WTC11 (cell line): ENCODE measurements around the gene NEIL3. TPM values are rescaled to one million over a fixed set of nuclear protein-coding genes. Genes with fewer than 3 reads are reported as not detected.

Source experiments
- ATAC-seq: fragments of 200-7000 bp; cut with Tn5 transposase; 2 replicates; pipeline ENCODE4 v1.10.0; 2021; ENCODE audit warnings: mild to moderate bottlenecking, moderate library complexity
- CTCF ChIA-PET: fragments of 300-600 bp; sonication (Branson Sonifier 250); formaldehyde crosslinking; loops from one replicate; lab custom pipeline; 2021; ENCODE audit warnings: antibody characterized with exemption; lab: Charles Lee
- POLR2A ChIA-PET: fragments of 350-600 bp; sonication (Branson Sonifier 250); formaldehyde crosslinking; loops from one replicate; lab custom pipeline; 2021; ENCODE audit warnings: antibody characterized with exemption; lab: Charles Lee
- DNase-seq: peaks from one replicate; pipeline ENCODE4 v3.0.0; 2021; ENCODE audit warnings: low spot score
- H3K27ac Mint-ChIP-seq: 2 replicates; pipeline ENCODE4 v1.8.0; 2021; ENCODE audit warnings: mixed read lengths
- H3K27me3 Mint-ChIP-seq: 2 replicates; pipeline ENCODE4 v1.8.0; 2021; ENCODE audit warnings: low read depth, mild to moderate bottlenecking, moderate library complexity, mixed read lengths
- H3K36me3 Mint-ChIP-seq: 2 replicates; pipeline ENCODE4 v1.8.0; 2021; ENCODE audit warnings: mixed read lengths
- H3K4me1 Mint-ChIP-seq: 2 replicates; pipeline ENCODE4 v1.8.0; 2022; ENCODE audit warnings: mixed read lengths
- H3K4me3 Mint-ChIP-seq: 2 replicates; pipeline ENCODE4 v1.8.0; 2021; ENCODE audit warnings: mild to moderate bottlenecking, moderate library complexity, mixed read lengths
- H3K9me3 Mint-ChIP-seq: 2 replicates; pipeline ENCODE4 v1.8.0; 2021; ENCODE audit warnings: mixed read lengths
- CBFB ChIP-seq: sonication (generic); formaldehyde crosslinking; IDR thresholded peaks from 2 replicates; pipeline ENCODE4 v1.8.1; 2022; ENCODE audit warnings: mild to moderate bottlenecking, low read depth, missing genetic modification reagents
- ESRRA ChIP-seq: sonication (generic); formaldehyde crosslinking; IDR thresholded peaks from 2 replicates; pipeline ENCODE4 v1.8.1; 2022; ENCODE audit warnings: mild to moderate bottlenecking, missing genetic modification reagents, borderline replicate concordance
- total RNA-seq: library from RNA; stranded (reverse); gene quantifications from 3 replicates; pipeline ENCODE4 v1.2.3, GENCODE V29; 2021
- TF ChIP-seq, protein P1 (sequence below): fragments of 250-450 bp; sonication (Bioruptor Pico); IDR thresholded peaks from 2 replicates; pipeline ENCODE4 v1.9.0; 2021; ENCODE audit warnings: mild to moderate bottlenecking, borderline replicate concordance

NEIL3 gene
- total RNA-seq, 1 experiment from 2014 or later = 9.9 TPM

DNA sequence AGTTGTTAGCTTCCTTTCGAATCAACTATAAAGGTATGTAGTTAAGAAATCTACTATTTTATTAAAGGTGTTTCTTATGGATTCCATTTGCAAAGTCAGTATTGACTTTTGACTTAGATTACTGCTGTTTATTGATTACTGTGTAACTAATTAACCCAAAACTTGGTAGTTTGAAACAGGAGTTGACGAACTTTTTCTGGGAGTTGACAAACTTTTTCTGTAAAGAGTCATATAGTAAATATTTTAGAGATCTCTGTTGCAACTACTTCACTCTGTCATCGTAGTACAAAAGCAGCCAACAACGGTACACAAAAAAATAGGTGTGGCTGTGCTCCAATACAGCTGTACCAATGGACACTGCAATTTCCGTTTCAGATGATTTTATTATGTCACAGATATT, 102.3 kb downstream of the NEIL3 start:
- no peak for ATAC-seq
- Mint-ChIP-seq H3K36me3 (peaks cover 4% of the 10 kb centered on the region; the same call in 1 of the 2 replicates), H3K4me1 (no peaks in the 10 kb centered on the region), H3K4me3 (no peak overlapping the region), H3K9me3 (peaks cover 36% of the 10 kb centered on the region), H3K27ac (no peak overlapping the region), H3K27me3 (no peaks in the 10 kb centered on the region)
- POLR2A ChIA-PET = no interaction called here
- TF ChIP-seq CBFB (CRISPR knock-in tag) (no peak), ESRRA (CRISPR knock-in tag) (no peak)
- TF ChIP-seq, protein P1, sequence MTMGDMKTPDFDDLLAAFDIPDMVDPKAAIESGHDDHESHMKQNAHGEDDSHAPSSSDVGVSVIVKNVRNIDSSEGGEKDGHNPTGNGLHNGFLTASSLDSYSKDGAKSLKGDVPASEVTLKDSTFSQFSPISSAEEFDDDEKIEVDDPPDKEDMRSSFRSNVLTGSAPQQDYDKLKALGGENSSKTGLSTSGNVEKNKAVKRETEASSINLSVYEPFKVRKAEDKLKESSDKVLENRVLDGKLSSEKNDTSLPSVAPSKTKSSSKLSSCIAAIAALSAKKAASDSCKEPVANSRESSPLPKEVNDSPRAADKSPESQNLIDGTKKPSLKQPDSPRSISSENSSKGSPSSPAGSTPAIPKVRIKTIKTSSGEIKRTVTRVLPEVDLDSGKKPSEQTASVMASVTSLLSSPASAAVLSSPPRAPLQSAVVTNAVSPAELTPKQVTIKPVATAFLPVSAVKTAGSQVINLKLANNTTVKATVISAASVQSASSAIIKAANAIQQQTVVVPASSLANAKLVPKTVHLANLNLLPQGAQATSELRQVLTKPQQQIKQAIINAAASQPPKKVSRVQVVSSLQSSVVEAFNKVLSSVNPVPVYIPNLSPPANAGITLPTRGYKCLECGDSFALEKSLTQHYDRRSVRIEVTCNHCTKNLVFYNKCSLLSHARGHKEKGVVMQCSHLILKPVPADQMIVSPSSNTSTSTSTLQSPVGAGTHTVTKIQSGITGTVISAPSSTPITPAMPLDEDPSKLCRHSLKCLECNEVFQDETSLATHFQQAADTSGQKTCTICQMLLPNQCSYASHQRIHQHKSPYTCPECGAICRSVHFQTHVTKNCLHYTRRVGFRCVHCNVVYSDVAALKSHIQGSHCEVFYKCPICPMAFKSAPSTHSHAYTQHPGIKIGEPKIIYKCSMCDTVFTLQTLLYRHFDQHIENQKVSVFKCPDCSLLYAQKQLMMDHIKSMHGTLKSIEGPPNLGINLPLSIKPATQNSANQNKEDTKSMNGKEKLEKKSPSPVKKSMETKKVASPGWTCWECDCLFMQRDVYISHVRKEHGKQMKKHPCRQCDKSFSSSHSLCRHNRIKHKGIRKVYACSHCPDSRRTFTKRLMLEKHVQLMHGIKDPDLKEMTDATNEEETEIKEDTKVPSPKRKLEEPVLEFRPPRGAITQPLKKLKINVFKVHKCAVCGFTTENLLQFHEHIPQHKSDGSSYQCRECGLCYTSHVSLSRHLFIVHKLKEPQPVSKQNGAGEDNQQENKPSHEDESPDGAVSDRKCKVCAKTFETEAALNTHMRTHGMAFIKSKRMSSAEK = no peak
- CTCF ChIA-PET = interaction anchor here (0.7 kb wide), 1 partner anchor 72 kb away, joined by 3 read pairs; no protein-coding TSS in a partner anchor
- DNase-seq = no peak

Other genes starting within 250 kb of the NEIL3 start
- 6.5 to 9.3 TPM (median 6.8 TPM) in 3 replicates for gene AGA, start 132.6 kb downstream of the NEIL3 start, total RNA-seq